BE2C (cell line): ENCODE results near the gene RAPGEF1.

Experiments used
- DNase-seq: peaks from one replicate; pipeline ENCODE4 v3.0.0-alpha.2; 2020
- H3K27me3 ChIP-seq: fragments of 250-450 bp; sonication (Bioruptor Pico); 2 replicates; pipeline ENCODE4 v1.5.1; 2020; ENCODE audit warnings: mild to moderate bottlenecking
- H3K36me3 ChIP-seq: fragments of 250-450 bp; sonication (Bioruptor Pico); 2 replicates; pipeline ENCODE4 v1.5.1; 2020; ENCODE audit warnings: mild to moderate bottlenecking
- H3K4me1 ChIP-seq: fragments of 250-450 bp; sonication (Bioruptor Pico); 2 replicates; pipeline ENCODE4 v1.5.1; 2020
- H3K4me3 ChIP-seq: 2 replicates; pipeline ENCODE4 v1.5.1; 2011; ENCODE audit warnings: low read depth, low read length
- H3K9me3 ChIP-seq: fragments of 250-450 bp; sonication (Bioruptor Pico); 2 replicates; pipeline ENCODE4 v1.5.1; 2020
- CTCF ChIP-seq: IDR thresholded peaks from 2 replicates; pipeline ENCODE4 v1.5.1; 2012; ENCODE audit warnings: mild to moderate bottlenecking, low read depth, low read length

RAPGEF1 gene

GRCh38 chr9:131545003-131545785, 194.7 kb downstream of the RAPGEF1 start, which contains the start of gene PRRT1B:
Gene PRRT1B (plus strand): TSS chr9:131545523. CDS start chr9:131545616, 93 bp downstream.
- peaks cover 19% of the 10 kb centered on the region for H3K27me3 ChIP-seq
- H3K4me3 ChIP-seq: peak within 1 kb of the TSS; percentile 50
- TF ChIP-seq CTCF: no peak
- H3K36me3 ChIP-seq: no peaks in the 10 kb centered on the region
- H3K4me1 ChIP-seq: no peaks in the 10 kb centered on the region
- no peak for DNase-seq
- peaks cover 8% of the 10 kb centered on the region; the same call in 1 of the 2 replicates for H3K9me3 ChIP-seq

GRCh38 chr9:131543141-131543540, 196.7 kb downstream of the RAPGEF1 start:
- H3K27me3 ChIP-seq: peaks cover 19% of the 10 kb centered on the region
- H3K4me1 ChIP-seq: no peaks in the 10 kb centered on the region
- no peak overlapping the region for H3K4me3 ChIP-seq
- no peak for DNase-seq
- no peak for TF ChIP-seq CTCF
- no peaks in the 10 kb centered on the region for H3K36me3 ChIP-seq
- H3K9me3 ChIP-seq: peaks cover 8% of the 10 kb centered on the region; the same call in 1 of the 2 replicates

GRCh38 chr9:131539223-131539923, 200.5 kb downstream of the RAPGEF1 start:
- Histone ChIP-seq H3K36me3 (no peaks in the 10 kb centered on the region), H3K27me3 (no peaks in the 10 kb centered on the region; the same call in 1 of the 2 replicates), H3K4me3 (no peak overlapping the region), H3K4me1 (no peaks in the 10 kb centered on the region), H3K9me3 (peaks cover 7% of the 10 kb centered on the region)
- TF ChIP-seq CTCF: no peak
- no peak for DNase-seq

GRCh38 chr9:131537946-131538345, 201.9 kb downstream of the RAPGEF1 start:
- Histone ChIP-seq H3K36me3 (no peaks in the 10 kb centered on the region), H3K4me3 (no peak overlapping the region)

GRCh38 chr9:131534721-131535237, 205.1 kb downstream of the RAPGEF1 start:
- no peaks in the 10 kb centered on the region for H3K27me3 ChIP-seq
- TF ChIP-seq CTCF: no peak
- H3K9me3 ChIP-seq: peaks cover 2% of the 10 kb centered on the region; the same call in 1 of the 2 replicates
- no peaks in the 10 kb centered on the region for H3K4me1 ChIP-seq
- no peaks in the 10 kb centered on the region for H3K36me3 ChIP-seq
- H3K4me3 ChIP-seq: no peak overlapping the region
- DNase-seq: no peak

More at GRCh38 chr9:131537946-131538345, 201.9 kb downstream of the RAPGEF1 start:
- Histone ChIP-seq H3K4me1 (no peaks in the 10 kb centered on the region), H3K9me3 (peaks cover 3% of the 10 kb centered on the region), H3K27me3 (no peaks in the 10 kb centered on the region)
- TF ChIP-seq CTCF: no peak
- DNase-seq: no peak
